GM21723 (cell line): ENCODE measurements around the gene CTRB1.
"Not testable (repeated sequence)": the region's sequence is repeated elsewhere in the genome, so short reads cannot be mapped to it uniquely, and the experiment has no call there.

Source experiments
- ATAC-seq: cut with Tn5 transposase; IDR thresholded peaks from one replicate; pipeline ENCODE4 v1.9.1; 2021; ENCODE audit warnings: mild to moderate bottlenecking, moderate library complexity; ENCODE audit not compliant: unreplicated experiment

Gene CTRB1

GRCh38 chr16:75267631-75268264 is 49.0 kb downstream of the CTRB1 start:
- no peak for ATAC-seq

GRCh38 chr16:75269358-75269757 is 50.6 kb downstream of the CTRB1 start:
- not testable (repeated sequence) for ATAC-seq

- no peak for ATAC-seq
Observed at GRCh38 chr16:75271441-75272096, 52.8 kb downstream of the CTRB1 start.

- no peak for ATAC-seq
Observed at GRCh38 chr16:75272097-75272551, 53.3 kb downstream of the CTRB1 start.

GRCh38 chr16:75272629-75273028 is 53.8 kb downstream of the CTRB1 start:
- not testable (repeated sequence) for ATAC-seq

GRCh38 chr16:75273054-75273925 is 54.5 kb downstream of the CTRB1 start:
- no peak for ATAC-seq
